Erythroblast (primary cell): ENCODE data around the gene ZNF831.

ENCODE experiments used
- DNase-seq, 2 experiments: peaks; one replicate each; lab custom pipeline; 2025; lab: John Stamatoyannopoulos, UW
- GATA1 ChIP-seq: IDR thresholded peaks from 2 replicates; pipeline ENCODE4 v1.6.1; 2011; ENCODE audit warnings: low read depth, mild to moderate bottlenecking, control low read depth, low read length, moderate library complexity
- POLR2A ChIP-seq: IDR thresholded peaks from 2 replicates; pipeline ENCODE4 v1.6.1; 2011; ENCODE audit warnings: mild to moderate bottlenecking, low read length

ZNF831 gene

GRCh38 chr20:59255256-59255655, 91.6 kb downstream of the ZNF831 start:
- DNase-seq: no peak
- TF ChIP-seq POLR2A: no peak
- TF ChIP-seq GATA1: no peak

GRCh38 chr20:59258221-59258621, 94.6 kb downstream of the ZNF831 start:
- no peak for DNase-seq
- TF ChIP-seq POLR2A (no peak), GATA1 (no peak)

GRCh38 chr20:59259946-59260345, 96.3 kb downstream of the ZNF831 start:
- no peak for TF ChIP-seq POLR2A
- TF ChIP-seq GATA1: no peak
- no peak for DNase-seq

- no peak for DNase-seq
- TF ChIP-seq GATA1: no peak
These were observed 101.7 kb downstream of the ZNF831 start for GRCh38 chr20:59265298-59265697.

- DNase-seq: no peak
- no peak for TF ChIP-seq POLR2A
- no peak for TF ChIP-seq GATA1
These were observed 105.2 kb downstream of the ZNF831 start for GRCh38 chr20:59268870-59269269.

GRCh38 chr20:59269411-59270025, 105.9 kb downstream of the ZNF831 start:
- no peak for DNase-seq

GRCh38 chr20:59270380-59270779, 106.8 kb downstream of the ZNF831 start:
- TF ChIP-seq POLR2A (no peak), GATA1 (no peak)
- no peak for DNase-seq

More at GRCh38 chr20:59269411-59270025, 105.9 kb downstream of the ZNF831 start:
- TF ChIP-seq GATA1 (no peak), POLR2A (no peak)

GRCh38 chr20:59273739-59274357, 110.2 kb downstream of the ZNF831 start:
- TF ChIP-seq GATA1 (no peak), POLR2A (no peak)
- no peak for DNase-seq

- DNase-seq: no peak
- no peak for TF ChIP-seq POLR2A
- TF ChIP-seq GATA1: no peak
These were observed 113.3 kb downstream of the ZNF831 start for GRCh38 chr20:59276938-59277337.

GRCh38 chr20:59284470-59284869, 120.8 kb downstream of the ZNF831 start:
- DNase-seq: no peak
- no peak for TF ChIP-seq GATA1
- TF ChIP-seq POLR2A: no peak

GRCh38 chr20:59289994-59290393, 126.4 kb downstream of the ZNF831 start:
- DNase-seq: no peak
- TF ChIP-seq GATA1 (no peak), POLR2A (no peak)

- DNase-seq: no peak
- TF ChIP-seq POLR2A (no peak), GATA1 (no peak)
These were observed 128.2 kb downstream of the ZNF831 start for GRCh38 chr20:59291740-59292383.

GRCh38 chr20:59295531-59295930, 131.9 kb downstream of the ZNF831 start:
- no peak for TF ChIP-seq POLR2A
- no peak for TF ChIP-seq GATA1
- no peak for DNase-seq

- DNase-seq: no peak
- TF ChIP-seq GATA1 (no peak), POLR2A (no peak)
These were observed 134.1 kb downstream of the ZNF831 start for GRCh38 chr20:59297686-59298085.
